Skeletal muscle tissue (tissue), 4 donors: Measurements from ENCODE around the gene EPYC. TPM values are rescaled to one million over a fixed set of nuclear protein-coding genes. Genes with fewer than 3 reads are reported as not detected.
A peak's percentile ranks its signal among the peaks of the same experiment; 100 is the strongest.

Experiments
- H3K27ac ChIP-seq: one replicate; pipeline ENCODE4 v1.7.0; 2013; ENCODE audit warnings: mild to moderate bottlenecking, low read depth, low read length, inconsistent platforms
- H3K27me3 ChIP-seq, 3 donors: one replicate each; pipeline ENCODE4 v1.7.0; 2013; ENCODE audit warnings: low read length in 3 of 3; ENCODE audit not compliant: control insufficient read depth in 3 of 3, insufficient read depth in 3 of 3
- H3K36me3 ChIP-seq, 3 donors: one replicate each; pipeline ENCODE4 v1.7.0; 2013; ENCODE audit warnings: low read length in 3 of 3; ENCODE audit not compliant: control insufficient read depth in 3 of 3, insufficient read depth in 3 of 3
- H3K4me1 ChIP-seq, 3 donors: one replicate each; pipeline ENCODE4 v1.7.0; 2013; ENCODE audit warnings: low read length in 3 of 3, mild to moderate bottlenecking in 3 of 3; ENCODE audit not compliant: control insufficient read depth in 3 of 3, insufficient read depth in 3 of 3
- H3K4me3 ChIP-seq, 3 donors: one replicate each; pipeline ENCODE4 v1.7.0; 2013; ENCODE audit warnings: low read length in 3 of 3
- H3K9ac ChIP-seq, 3 donors: one replicate each; pipeline ENCODE4 v1.7.0; 2013; ENCODE audit warnings: low read length in 3 of 3, mild to moderate bottlenecking in 3 of 3, moderate library complexity in 2 of 3, low read depth in 1 of 3
- H3K9me3 ChIP-seq, 3 donors: one replicate each; pipeline ENCODE4 v1.7.0; 2013; ENCODE audit warnings: low read length in 3 of 3; ENCODE audit not compliant: control insufficient read depth in 3 of 3
- total RNA-seq: library from RNA; depleted of rRNA; stranded (reverse); fragments of >200 nt; gene quantifications from one replicate; pipeline ENCODE4 v1.2.3, GENCODE V29; 2014
- donor health status: Osteomylitis.

The EPYC gene
- total RNA-seq, 1 donor from 2014 or later: 0.52 TPM

GRCh38 chr12:91019455-91019854, 14.7 kb upstream of the EPYC start:
- no peak overlapping the region for H3K27ac ChIP-seq
- H3K36me3 ChIP-seq: no peaks in the 10 kb centered on the region
- H3K4me3 ChIP-seq: no peak overlapping the region
- H3K4me1 ChIP-seq: no peaks in the 10 kb centered on the region
- H3K27me3 ChIP-seq: no peaks in the 10 kb centered on the region
- H3K9ac ChIP-seq: no peak overlapping the region
- H3K9me3 ChIP-seq: peaks cover 0 to 2% (median 0%) of the 10 kb centered on the region in 3 donors

- Histone ChIP-seq H3K27me3 (no peaks in the 10 kb centered on the region), H3K27ac (peak overlapping the region; percentile 14), H3K9ac (no peak overlapping the region), H3K9me3 (peaks cover 0 to 2% (median 0%) of the 10 kb centered on the region in 3 donors), H3K4me1 (no peaks in the 10 kb centered on the region), H3K36me3 (no peaks in the 10 kb centered on the region), H3K4me3 (no peak overlapping the region)
Observed at GRCh38 chr12:91017511-91018263, 12.9 kb upstream of the EPYC start.

GRCh38 chr12:91017043-91017442, 12.3 kb upstream of the EPYC start:
- Histone ChIP-seq H3K9ac (no peak overlapping the region), H3K27ac (no peak overlapping the region), H3K9me3 (peaks cover 0 to 2% (median 0%) of the 10 kb centered on the region in 3 donors), H3K4me3 (no peak overlapping the region), H3K4me1 (no peaks in the 10 kb centered on the region), H3K27me3 (no peaks in the 10 kb centered on the region), H3K36me3 (no peaks in the 10 kb centered on the region)

DNA sequence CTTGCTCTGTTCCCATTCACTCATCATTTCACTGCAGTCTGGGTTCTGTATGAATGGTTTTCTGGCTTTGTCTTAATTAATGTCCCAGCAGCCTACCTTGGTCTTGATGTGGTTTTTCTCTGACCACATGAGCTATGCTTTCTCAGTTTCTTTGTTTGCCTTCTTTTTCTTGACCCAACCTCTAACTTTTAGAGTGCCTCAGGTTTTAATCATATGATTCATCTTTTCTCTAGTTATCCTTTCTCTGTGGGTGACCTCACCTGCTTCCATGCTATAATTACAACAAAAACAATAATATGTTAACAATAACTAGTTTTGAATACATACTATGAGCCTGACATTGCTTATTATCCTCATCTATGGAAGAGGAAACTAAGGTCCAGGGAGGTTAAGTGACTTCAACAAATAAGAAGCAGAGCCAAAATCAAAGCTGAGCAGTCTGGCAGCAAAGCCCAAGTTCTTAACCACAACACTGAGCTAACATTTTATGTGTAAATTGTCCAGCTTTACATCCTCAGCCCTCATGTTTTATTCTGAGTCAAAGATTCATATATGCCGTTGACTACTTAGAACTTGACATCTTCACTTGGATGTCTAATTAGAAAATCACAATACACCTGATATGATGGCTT, 4.7 kb upstream of the EPYC start:
- Histone ChIP-seq H3K4me3 (no peak overlapping the region), H3K9ac (no peak overlapping the region), H3K36me3 (no peaks in the 10 kb centered on the region), H3K4me1 (no peaks in the 10 kb centered on the region), H3K9me3 (no peaks in the 10 kb centered on the region), H3K27me3 (no peaks in the 10 kb centered on the region), H3K27ac (no peak overlapping the region)

- H3K9me3 ChIP-seq: no peaks in the 10 kb centered on the region
- H3K9ac ChIP-seq: no peak overlapping the region
- no peak overlapping the region for H3K4me3 ChIP-seq
- H3K4me1 ChIP-seq: no peaks in the 10 kb centered on the region
- no peaks in the 10 kb centered on the region for H3K36me3 ChIP-seq
- H3K27me3 ChIP-seq: no peaks in the 10 kb centered on the region
- no peak overlapping the region for H3K27ac ChIP-seq
Observed at GRCh38 chr12:91007531-91008290, 2.9 kb upstream of the EPYC start.

DNA sequence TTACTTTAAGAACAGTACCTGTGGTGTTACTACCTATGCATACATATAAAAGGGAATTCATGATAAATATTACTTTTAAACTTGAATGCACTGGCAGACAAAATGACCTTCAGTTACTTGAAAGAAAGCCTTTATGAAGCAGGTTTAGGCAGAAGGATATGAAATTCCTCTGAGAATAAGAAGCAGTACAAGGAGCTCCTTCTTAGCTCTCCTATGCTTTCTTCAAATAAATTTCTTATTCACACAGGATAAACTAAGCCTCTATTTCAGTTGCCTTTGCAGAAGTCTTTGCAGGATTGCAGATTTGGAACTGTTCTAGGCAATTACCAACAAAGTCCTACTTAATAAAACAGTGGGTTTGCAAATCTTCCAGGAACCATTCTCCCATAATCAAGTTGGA, 1.0 kb downstream of the EPYC start:
- Histone ChIP-seq H3K27ac (no peak overlapping the region), H3K27me3 (no peaks in the 10 kb centered on the region), H3K36me3 (no peaks in the 10 kb centered on the region), H3K4me1 (no peaks in the 10 kb centered on the region), H3K4me3 (no peak overlapping the region), H3K9me3 (no peaks in the 10 kb centered on the region), H3K9ac (no peak overlapping the region)

- Histone ChIP-seq H3K27ac (no peak overlapping the region), H3K36me3 (no peaks in the 10 kb centered on the region), H3K4me3 (no peak overlapping the region), H3K4me1 (no peaks in the 10 kb centered on the region), H3K27me3 (no peaks in the 10 kb centered on the region), H3K9me3 (no peaks in the 10 kb centered on the region), H3K9ac (no peak overlapping the region)
Observed at GRCh38 chr12:91001306-91001705, 3.5 kb downstream of the EPYC start.

DNA sequence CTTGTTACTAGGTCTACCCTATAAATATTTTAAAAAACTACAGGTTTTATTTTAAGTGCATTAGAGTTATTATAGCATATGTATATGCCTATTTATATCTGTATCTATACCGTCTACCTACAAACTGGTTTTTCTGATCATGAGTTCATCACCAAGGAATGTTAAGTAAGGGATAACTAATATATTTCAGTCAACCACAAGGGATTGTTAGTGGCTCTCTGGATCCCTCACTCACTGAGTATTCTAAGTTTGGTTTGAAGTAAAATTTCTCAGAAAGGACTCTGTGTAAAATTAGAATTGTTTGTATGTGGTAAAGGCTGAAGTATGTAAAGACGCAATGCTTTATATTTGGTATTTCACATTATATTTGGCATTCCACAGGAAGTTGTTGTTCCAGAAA, 4.8 kb downstream of the EPYC start:
- Histone ChIP-seq H3K27ac (no peak overlapping the region), H3K36me3 (no peaks in the 10 kb centered on the region), H3K9ac (no peak overlapping the region), H3K9me3 (no peaks in the 10 kb centered on the region), H3K27me3 (no peaks in the 10 kb centered on the region), H3K4me3 (no peak overlapping the region), H3K4me1 (no peaks in the 10 kb centered on the region)

GRCh38 chr12:90999527-90999926, 5.2 kb downstream of the EPYC start:
- no peaks in the 10 kb centered on the region for H3K9me3 ChIP-seq
- H3K27ac ChIP-seq: no peak overlapping the region
- H3K27me3 ChIP-seq: no peaks in the 10 kb centered on the region
- no peak overlapping the region for H3K4me3 ChIP-seq
- H3K36me3 ChIP-seq: no peaks in the 10 kb centered on the region
- H3K9ac ChIP-seq: no peak overlapping the region
- H3K4me1 ChIP-seq: no peaks in the 10 kb centered on the region

DNA sequence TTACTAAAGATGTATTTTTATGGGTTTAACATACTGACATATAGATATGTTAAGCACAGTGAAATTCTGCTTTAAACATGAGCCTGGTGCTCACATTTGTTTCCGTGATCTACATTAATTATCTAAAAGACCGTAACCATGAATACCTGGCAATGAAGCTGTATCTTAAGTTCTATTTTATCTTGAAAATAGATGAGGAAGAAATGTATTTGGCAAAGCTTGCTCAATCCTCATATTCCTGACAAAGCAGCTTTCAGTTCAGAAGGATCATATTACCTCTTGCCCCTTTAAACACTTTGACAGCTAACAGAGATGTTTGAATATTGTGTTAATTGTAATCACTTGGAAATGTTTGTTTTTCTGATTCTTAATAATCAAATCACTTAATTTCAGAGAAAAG, 9.8 kb downstream of the EPYC start:
- H3K36me3 ChIP-seq: no peaks in the 10 kb centered on the region
- no peak overlapping the region for H3K9ac ChIP-seq
- no peak overlapping the region for H3K4me3 ChIP-seq
- no peaks in the 10 kb centered on the region for H3K27me3 ChIP-seq
- H3K4me1 ChIP-seq: no peaks in the 10 kb centered on the region
- no peaks in the 10 kb centered on the region for H3K9me3 ChIP-seq
- H3K27ac ChIP-seq: no peak overlapping the region
